Posterior vena cava (tissue), 2 donors: ENCODE results near the gene GEMIN4. TPM values are rescaled to one million over a fixed set of nuclear protein-coding genes. Genes with fewer than 3 reads are reported as not detected.
"Not testable (repeated sequence)": the region's sequence is repeated elsewhere in the genome, so short reads cannot be mapped to it uniquely, and the experiment has no call there.

Experiments
- DNase-seq: peaks from one replicate; pipeline ENCODE4 v3.0.0-alpha.2; 2020; ENCODE audit warnings: low spot score
- intact Hi-C, 2 donors: fragments of 100-400 bp; cut with DNase I; formaldehyde crosslinking; loops; one replicate each; pipeline versions ENCODE4 v1.14.1 to v1.14.2; 2022 to 2023
- long read RNA-seq, 2 donors: library from polyadenylated mRNA; unstranded; transcript quantifications; one replicate each; pipeline ENCODE4 v2.0.0, GENCODE V29; 2020 to 2021
- total RNA-seq, 2 donors: library from RNA; stranded (reverse); fragmentation: NEBNext Ultra II Directional; extraction: Animal tissue kit (Norgen Biotek cat#: 25700); gene quantifications; one replicate each; pipeline ENCODE4 v1.2.1, GENCODE V29; 2021
- donor health status: DM: yes; HTN: yes; CAD: no.
- donor health status: DM: yes; HTN: yes; CAD: no.

Gene GEMIN4
- total RNA-seq = 10 to 100 TPM; 12.5 to 13.2 TPM
- long read RNA-seq, donor 1, full-length matches to known transcripts = 8 of 9 reads
- long read RNA-seq, donor 1, partial matches to known transcripts = 0 of 9 reads
- long read RNA-seq, donor 1, other reads (novel, unspliced or antisense) = 1 of 9 reads
- long read RNA-seq, donor 2, full-length matches to known transcripts = 20 of 20 reads
- long read RNA-seq, donor 2, partial matches to known transcripts = 0 of 20 reads
- long read RNA-seq, donor 2, other reads (novel, unspliced or antisense) = 0 of 20 reads

- intact Hi-C loops = no loop called here
- DNase-seq = peak; percentile 98
These were observed at the start of gene GEMIN4 for GRCh38 chr17:752002-752619. Gene GEMIN4 (minus strand): TSS chr17:752264. CDS start chr17:752142, 122 bp downstream.

- intact Hi-C loops = no loop called here
- no peak for DNase-seq
These were observed 49.6 kb upstream of the GEMIN4 start for GRCh38 chr17:801660-802059.

GRCh38 chr17:800446-801242, 48.6 kb upstream of the GEMIN4 start:
- intact Hi-C loops = no loop called here
- no peak for DNase-seq

- intact Hi-C loops = loop anchor here in 1 of 2 donors (5.0 kb wide), 1 partner anchor 183 kb away; no protein-coding TSS in a partner anchor
- no peak for DNase-seq
These were observed 47.2 kb upstream of the GEMIN4 start for GRCh38 chr17:799261-799660.

- DNase-seq = no peak
- intact Hi-C loops = loop anchor here in 1 of 2 donors (5.0 kb wide), 1 partner anchor 184 kb away; no protein-coding TSS in a partner anchor
These were observed 46.2 kb upstream of the GEMIN4 start for GRCh38 chr17:798246-798645.

GRCh38 chr17:797236-797840, 45.3 kb upstream of the GEMIN4 start:
- intact Hi-C loops = loop anchor here in 1 of 2 donors (5.0 kb wide), 1 partner anchor 185 kb away; no protein-coding TSS in a partner anchor
- DNase-seq = no peak

GRCh38 chr17:796609-797008, 44.5 kb upstream of the GEMIN4 start:
- DNase-seq = no peak
- intact Hi-C loops = loop anchor here in 1 of 2 donors (5.0 kb wide), 1 partner anchor 186 kb away; no protein-coding TSS in a partner anchor

GRCh38 chr17:795721-796120, 43.7 kb upstream of the GEMIN4 start:
- no peak for DNase-seq
- intact Hi-C loops = loop anchor here (2.0 to 5.0 kb wide), 2 partner anchors 185 to 187 kb away; no protein-coding TSS in a partner anchor

GRCh38 chr17:795276-795675, 43.2 kb upstream of the GEMIN4 start:
- intact Hi-C loops = loop anchor here (2.0 to 5.0 kb wide), 2 partner anchors 186 to 187 kb away; no protein-coding TSS in a partner anchor
- DNase-seq = no peak

- peak; percentile 93 for DNase-seq
- intact Hi-C loops = loop anchor here (2.0 to 5.0 kb wide), 2 partner anchors 186 to 187 kb away; no protein-coding TSS in a partner anchor
These were observed 42.8 kb upstream of the GEMIN4 start for GRCh38 chr17:794876-795275.

GRCh38 chr17:792277-792676, 40.2 kb upstream of the GEMIN4 start:
- intact Hi-C loops = no loop called here
- peak; percentile 17 for DNase-seq

- DNase-seq = peak; percentile 47
These were observed 39.8 kb upstream of the GEMIN4 start for GRCh38 chr17:791829-792228.

GRCh38 chr17:790874-791247, 38.8 kb upstream of the GEMIN4 start:
- peak; percentile 10 for DNase-seq
- intact Hi-C loops = not testable (repeated sequence)

More at GRCh38 chr17:791829-792228, 39.8 kb upstream of the GEMIN4 start:
- intact Hi-C loops = no loop called here

GRCh38 chr17:789931-790873, 38.1 kb upstream of the GEMIN4 start:
- DNase-seq = peak; percentile 88

GRCh38 chr17:789160-789840, 37.2 kb upstream of the GEMIN4 start:
- DNase-seq = peak; percentile 10
- intact Hi-C loops = no loop called here

More at GRCh38 chr17:789931-790873, 38.1 kb upstream of the GEMIN4 start:
- intact Hi-C loops = not testable (repeated sequence)

- DNase-seq = peak; percentile 53
- intact Hi-C loops = no loop called here
These were observed 36.5 kb upstream of the GEMIN4 start for GRCh38 chr17:788551-788950.

- intact Hi-C loops = no loop called here
- peak; percentile 38 for DNase-seq
These were observed 35.7 kb upstream of the GEMIN4 start for GRCh38 chr17:787641-788221.
